GM19238 (cell line): ENCODE results near the gene RERE.

Source experiments
- DNase-seq: peaks from one replicate; pipeline ENCODE4 v3.0.0; 2011; ENCODE audit warnings: low spot score; ENCODE audit not compliant: insufficient read length

RERE gene

GRCh38 chr1:8817412-8818324 lies at the start of gene RERE:
Gene RERE (minus strand): TSS chr1:8817640.
- DNase-seq, result peak; percentile 99

GRCh38 chr1:8866792-8867415 lies 49.5 kb upstream of the RERE start:
- no peak for DNase-seq

- DNase-seq, result no peak
Measured at GRCh38 chr1:8866173-8866791, 48.8 kb upstream of the RERE start.

- no peak for DNase-seq
Measured at GRCh38 chr1:8864713-8865344, 47.4 kb upstream of the RERE start.

- no peak for DNase-seq
Measured at GRCh38 chr1:8863794-8864233, 46.4 kb upstream of the RERE start.

GRCh38 chr1:8863138-8863537 lies 45.7 kb upstream of the RERE start:
- DNase-seq, result no peak

GRCh38 chr1:8862528-8862927 lies 45.1 kb upstream of the RERE start:
- no peak for DNase-seq

- DNase-seq, result no peak
Measured at GRCh38 chr1:8860738-8861516, 43.5 kb upstream of the RERE start.

- no peak for DNase-seq
Measured at GRCh38 chr1:8858888-8859706, 41.7 kb upstream of the RERE start.

GRCh38 chr1:8858112-8858668 lies 40.8 kb upstream of the RERE start:
- DNase-seq, result no peak

- DNase-seq, result no peak
Measured at GRCh38 chr1:8856689-8857412, 39.4 kb upstream of the RERE start.

GRCh38 chr1:8854240-8854639 lies 36.8 kb upstream of the RERE start:
- DNase-seq, result no peak

- DNase-seq, result no peak
Measured at GRCh38 chr1:8851060-8851459, 33.6 kb upstream of the RERE start.

GRCh38 chr1:8848663-8849386 lies 31.4 kb upstream of the RERE start:
- peak; percentile 82 for DNase-seq

GRCh38 chr1:8847990-8848389 lies 30.6 kb upstream of the RERE start:
- DNase-seq, result no peak

- no peak for DNase-seq
Measured at GRCh38 chr1:8846263-8846662, 28.8 kb upstream of the RERE start.

GRCh38 chr1:8845104-8846097 lies 28.0 kb upstream of the RERE start:
- DNase-seq, result no peak
